Tibial nerve (tissue), 4 donors: ENCODE results near the gene DGKD. TPM values are rescaled to one million over a fixed set of nuclear protein-coding genes. Genes with fewer than 3 reads are reported as not detected.

Source experiments
- DNase-seq, 2 donors: peaks; one replicate each; pipeline ENCODE4 v3.0.0-alpha.2; 2019; ENCODE audit warnings: low spot score in 2 of 2
- H3K27ac ChIP-seq, 4 donors: fragments of 200-600 bp; sonication (generic) in 3 of 4; one replicate each; pipeline ENCODE4 v1.5.1; 2017 to 2019; ENCODE audit warnings: mild to moderate bottlenecking in 1 of 4
- H3K27me3 ChIP-seq, 2 donors: fragments of 200-600 bp; sonication (generic) in 1 of 2; one replicate each; pipeline versions ENCODE4 v1.5.1 to v1.6.0; 2017 to 2019
- H3K36me3 ChIP-seq, 3 donors: fragments of 200-600 bp; sonication (generic); one replicate each; pipeline ENCODE4 v1.5.1; 2018 to 2019
- H3K4me1 ChIP-seq, 4 donors: fragments of 200-600 bp; sonication (generic) in 3 of 4; one replicate each; pipeline ENCODE4 v1.5.1; 2017 to 2019
- H3K4me3 ChIP-seq, 4 donors: fragments of 200-600 bp; sonication (generic) in 3 of 4; one replicate each; pipeline ENCODE4 v1.5.1; 2017 to 2019; ENCODE audit warnings: mild to moderate bottlenecking in 1 of 4, moderate library complexity in 1 of 4
- H3K9me3 ChIP-seq, 4 donors: fragments of 200-600 bp; sonication (generic) in 3 of 4; one replicate each; pipeline ENCODE4 v1.5.1; 2017 to 2019
- EP300 ChIP-seq, 2 donors: sonication (generic); formaldehyde crosslinking; IDR thresholded peaks; one replicate each; pipeline ENCODE4 v1.6.1; 2017; ENCODE audit warnings: antibody characterized with exemption in 2 of 2, mild to moderate bottlenecking in 1 of 2
- POLR2A ChIP-seq, 2 donors: fragments of 450-650 bp; IDR thresholded peaks; one replicate each; pipeline ENCODE4 v1.6.1; 2017; ENCODE audit warnings: antibody characterized with exemption in 2 of 2, mild to moderate bottlenecking in 2 of 2, moderate library complexity in 2 of 2
- WGBS, 2 donors: methylation state at CpG; one replicate each; pipeline ENCODE4 v1.1.5; 2018; 5-methylcytosine and 5-hydroxymethylcytosine counted together
- total RNA-seq, 4 donors: library from RNA; depleted of rRNA; stranded (reverse); fragments of >200 nt; gene quantifications; one replicate each; pipeline ENCODE4 v1.1.0, GENCODE V29; 2016
- TF ChIP-seq, protein P1 (sequence below), 5 experiments: fragments of 200-600 bp in 3 of 5; fragments of 450-650 bp in 2 of 5; sonication (generic) in 3 of 5; IDR thresholded peaks; one replicate each; pipeline ENCODE4 v1.5.1; 2016 to 2019; ENCODE audit warnings: antibody characterized with exemption in 5 of 5, mild to moderate bottlenecking in 3 of 5, moderate library complexity in 2 of 5

DGKD gene
- total RNA-seq, 4 donors from 2014 or later: 6.5 to 11.7 (median 7.4) TPM

DNA sequence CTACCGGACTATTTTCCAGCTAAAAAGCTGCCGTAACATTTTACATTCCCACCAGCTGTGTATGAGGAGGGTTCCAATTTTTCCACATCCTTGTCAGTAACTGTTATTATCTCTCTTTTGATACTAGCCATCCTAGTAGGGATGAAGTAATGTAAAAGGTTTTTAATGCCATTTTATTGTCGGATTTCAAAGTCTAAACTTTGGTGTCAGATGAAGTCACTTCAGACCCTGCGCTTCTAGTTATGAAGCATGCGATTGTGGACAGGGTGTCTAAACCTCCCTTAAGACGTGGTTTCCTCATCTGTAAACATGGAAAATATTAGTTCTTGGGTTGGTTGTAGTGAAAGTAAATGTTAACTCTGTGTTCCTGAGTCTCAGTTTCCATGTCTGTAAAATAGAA is 4.7 kb downstream of the DGKD start:
- Histone ChIP-seq H3K4me3 (no peak overlapping the region), H3K27me3 (no peaks in the 10 kb centered on the region), H3K27ac (no peak overlapping the region), H3K4me1 (peaks cover 0 to 30% (median 9%) of the 10 kb centered on the region in 4 donors), H3K9me3 (peaks cover 0 to 6% (median 0%) of the 10 kb centered on the region in 4 donors), H3K36me3 (peaks cover 0 to 6% (median 0%) of the 10 kb centered on the region in 3 donors)
- WGBS, 2 donors: 94% methylated on average over 6 of the region's 6 CpGs
- TF ChIP-seq POLR2A (IDR thresholded peaks at IDR 0.05): no peak
- TF ChIP-seq EP300 (IDR thresholded peaks at IDR 0.05): no peak
- TF ChIP-seq, protein P1, sequence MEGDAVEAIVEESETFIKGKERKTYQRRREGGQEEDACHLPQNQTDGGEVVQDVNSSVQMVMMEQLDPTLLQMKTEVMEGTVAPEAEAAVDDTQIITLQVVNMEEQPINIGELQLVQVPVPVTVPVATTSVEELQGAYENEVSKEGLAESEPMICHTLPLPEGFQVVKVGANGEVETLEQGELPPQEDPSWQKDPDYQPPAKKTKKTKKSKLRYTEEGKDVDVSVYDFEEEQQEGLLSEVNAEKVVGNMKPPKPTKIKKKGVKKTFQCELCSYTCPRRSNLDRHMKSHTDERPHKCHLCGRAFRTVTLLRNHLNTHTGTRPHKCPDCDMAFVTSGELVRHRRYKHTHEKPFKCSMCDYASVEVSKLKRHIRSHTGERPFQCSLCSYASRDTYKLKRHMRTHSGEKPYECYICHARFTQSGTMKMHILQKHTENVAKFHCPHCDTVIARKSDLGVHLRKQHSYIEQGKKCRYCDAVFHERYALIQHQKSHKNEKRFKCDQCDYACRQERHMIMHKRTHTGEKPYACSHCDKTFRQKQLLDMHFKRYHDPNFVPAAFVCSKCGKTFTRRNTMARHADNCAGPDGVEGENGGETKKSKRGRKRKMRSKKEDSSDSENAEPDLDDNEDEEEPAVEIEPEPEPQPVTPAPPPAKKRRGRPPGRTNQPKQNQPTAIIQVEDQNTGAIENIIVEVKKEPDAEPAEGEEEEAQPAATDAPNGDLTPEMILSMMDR (IDR thresholded peaks at IDR 0.05): no peak
- DNase-seq: no peak

DNA sequence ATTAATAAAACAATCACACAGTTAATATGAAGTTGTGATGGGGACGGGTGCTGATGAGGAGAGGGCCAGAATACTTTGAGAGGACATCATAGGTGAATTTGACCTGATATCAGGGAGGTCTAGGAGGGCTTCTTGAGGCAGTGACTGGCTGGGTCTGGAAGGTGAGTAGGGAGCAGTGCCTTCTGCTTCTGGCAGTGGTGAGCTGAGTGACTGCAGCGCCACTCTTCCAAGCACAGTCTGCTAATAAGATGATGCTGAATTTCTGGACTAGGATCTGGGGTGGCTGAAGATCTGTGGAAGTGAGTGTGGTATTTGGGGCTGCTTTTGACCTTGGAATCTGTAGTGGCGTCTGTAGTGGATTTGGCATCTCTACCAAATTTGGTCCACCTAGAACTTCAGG is 5.5 kb downstream of the DGKD start:
- Histone ChIP-seq H3K27me3 (no peaks in the 10 kb centered on the region), H3K27ac (no peak overlapping the region), H3K4me3 (no peak overlapping the region), H3K9me3 (peaks cover 0 to 12% (median 0%) of the 10 kb centered on the region in 4 donors), H3K4me1 (peaks cover 0 to 28% (median 8%) of the 10 kb centered on the region in 4 donors), H3K36me3 (peaks cover 0 to 6% (median 0%) of the 10 kb centered on the region in 3 donors)
- TF ChIP-seq EP300 (IDR thresholded peaks at IDR 0.05) (no peak), POLR2A (IDR thresholded peaks at IDR 0.05) (no peak)
- TF ChIP-seq, protein P1 (IDR thresholded peaks at IDR 0.05): no peak
- no peak for DNase-seq
- 92 to 93% methylated on average over 3 of the region's 3 CpGs for WGBS, 2 donors

DNA sequence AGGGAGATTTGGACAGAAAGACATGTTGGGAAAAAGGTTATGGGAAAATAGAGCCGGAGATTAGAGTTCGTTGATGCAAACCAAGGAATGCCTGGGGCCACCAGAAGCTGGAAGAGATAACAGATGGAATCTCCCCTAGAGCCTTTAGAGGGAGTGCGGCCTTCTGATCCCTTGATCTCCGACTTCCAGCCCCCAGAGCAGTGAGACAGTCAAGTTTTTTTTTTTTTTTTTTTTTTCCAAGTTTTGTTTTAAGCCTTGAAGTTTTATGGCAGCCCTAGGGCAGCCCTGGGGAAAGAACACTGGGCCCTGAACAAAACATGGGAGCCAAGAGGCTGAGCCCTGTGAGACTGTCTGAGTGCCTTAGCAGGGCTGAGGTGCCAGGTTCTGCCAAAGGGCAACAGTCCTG is 6.5 kb downstream of the DGKD start:
- peaks cover 0 to 6% (median 0%) of the 10 kb centered on the region in 3 donors for H3K36me3 ChIP-seq
- WGBS, 2 donors: 69 to 76% methylated on average over 4 of the region's 4 CpGs
- TF ChIP-seq, protein P1 (IDR thresholded peaks at IDR 0.05): no peak
- TF ChIP-seq POLR2A (IDR thresholded peaks at IDR 0.05) (no peak), EP300 (IDR thresholded peaks at IDR 0.05) (no peak)
- H3K27me3 ChIP-seq: no peaks in the 10 kb centered on the region
- H3K27ac ChIP-seq: no peak overlapping the region
- peaks cover 0 to 21% (median 3%) of the 10 kb centered on the region in 4 donors for H3K4me1 ChIP-seq
- no peak for DNase-seq
- peaks cover 0 to 12% (median 0%) of the 10 kb centered on the region in 4 donors for H3K9me3 ChIP-seq
- no peak overlapping the region for H3K4me3 ChIP-seq

DNA sequence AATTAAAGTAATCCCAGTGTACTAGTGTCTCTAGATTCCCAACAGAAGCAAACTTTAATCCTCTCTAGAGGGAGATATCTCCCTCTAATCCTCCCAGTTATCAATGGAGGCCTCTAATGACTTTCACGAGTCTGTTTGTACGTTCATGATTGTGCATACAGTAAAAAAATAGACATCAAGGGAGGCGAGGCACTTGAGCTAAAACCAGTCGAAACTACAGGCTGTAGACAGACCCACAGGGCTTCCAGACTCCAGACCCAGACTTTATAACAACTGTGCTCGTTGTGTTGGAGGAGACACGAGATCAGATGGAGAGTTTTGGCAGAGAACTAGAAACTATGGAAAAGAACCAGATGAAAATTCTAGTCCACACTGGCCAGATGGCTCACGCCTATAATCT is 7.0 kb downstream of the DGKD start:
- Histone ChIP-seq H3K4me3 (no peak overlapping the region), H3K36me3 (peaks cover 0 to 6% (median 0%) of the 10 kb centered on the region in 3 donors), H3K27ac (no peak overlapping the region), H3K4me1 (peaks cover 0 to 17% (median under 1%) of the 10 kb centered on the region in 4 donors), H3K9me3 (peaks cover 0 to 12% (median 0%) of the 10 kb centered on the region in 4 donors), H3K27me3 (no peaks in the 10 kb centered on the region)
- WGBS, 2 donors: 71 to 82% methylated on average over 7 of the region's 7 CpGs
- TF ChIP-seq POLR2A (IDR thresholded peaks at IDR 0.05): no peak
- TF ChIP-seq, protein P1 (IDR thresholded peaks at IDR 0.05): no peak
- no peak for TF ChIP-seq EP300 (IDR thresholded peaks at IDR 0.05)
- no peak for DNase-seq

DNA sequence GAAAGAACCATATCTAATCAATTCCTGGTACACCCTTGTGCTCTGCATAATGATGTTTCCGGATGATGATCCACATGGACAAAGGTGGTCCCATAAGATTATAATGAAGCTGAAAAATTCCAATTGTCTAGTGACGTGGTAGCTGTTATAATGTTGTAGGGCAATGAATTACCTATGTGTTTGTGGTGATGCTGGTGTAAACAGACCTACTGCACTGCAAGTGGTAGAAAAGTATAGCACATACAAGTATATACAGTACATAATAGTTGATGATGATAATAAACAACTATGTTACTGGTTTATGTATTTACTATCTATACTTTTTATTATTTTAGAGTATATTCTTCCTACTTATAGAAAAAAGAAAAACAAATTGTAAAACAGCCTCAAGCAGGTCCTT is 8.4 kb downstream of the DGKD start:
- Histone ChIP-seq H3K27me3 (no peaks in the 10 kb centered on the region), H3K4me1 (peaks cover 0 to 6% (median 0%) of the 10 kb centered on the region in 4 donors), H3K27ac (no peak overlapping the region), H3K9me3 (peaks cover 0 to 12% (median 0%) of the 10 kb centered on the region in 4 donors), H3K4me3 (no peak overlapping the region), H3K36me3 (peaks cover 0 to 6% (median 0%) of the 10 kb centered on the region in 3 donors)
- no peak for DNase-seq
- TF ChIP-seq EP300 (IDR thresholded peaks at IDR 0.05): no peak
- no peak for TF ChIP-seq POLR2A (IDR thresholded peaks at IDR 0.05)
- TF ChIP-seq, protein P1 (IDR thresholded peaks at IDR 0.05): no peak
- WGBS, 2 donors: 71 to 72% methylated on average over 2 of the region's 2 CpGs
